Ovary (tissue), 9 donors: ENCODE data around the gene WHRN. TPM values are rescaled to one million over a fixed set of nuclear protein-coding genes. Genes with fewer than 3 reads are reported as not detected.
A peak's percentile ranks its signal among the peaks of the same experiment; 100 is the strongest.

Source experiments
- DNase-seq, 5 donors: peaks; one replicate each; pipeline ENCODE4 v3.0.0-alpha.2; 2019 to 2020
- H3K27ac ChIP-seq, 2 donors: fragments of 200-600 bp; one replicate each; pipeline versions ENCODE4 v1.5.1 to v1.8.0; 2019 to 2022
- H3K27me3 ChIP-seq: fragments of 200-600 bp; one replicate; pipeline ENCODE4 v1.8.0; 2022
- H3K36me3 ChIP-seq: fragments of 200-600 bp; sonication (generic); one replicate; pipeline ENCODE4 v1.5.1; 2019
- H3K4me1 ChIP-seq: one replicate; pipeline ENCODE4 v1.8.1; 2013; ENCODE audit warnings: mild to moderate bottlenecking, moderate library complexity; ENCODE audit not compliant: insufficient read depth
- H3K4me3 ChIP-seq: fragments of 200-600 bp; sonication (generic); one replicate; pipeline ENCODE4 v1.5.1; 2017
- H3K9me3 ChIP-seq, 2 donors: fragments of 200-600 bp in 1 of 2; sonication (generic) in 1 of 2; one replicate each; pipeline versions ENCODE4 v1.5.1 to v1.8.1; 2013 to 2019; ENCODE audit warnings: mild to moderate bottlenecking in 1 of 2, moderate library complexity in 1 of 2
- CTCF ChIP-seq, 3 donors: fragments of 450-650 bp in 2 of 3; fragments of 200-600 bp in 1 of 3; IDR thresholded peaks; one replicate each; pipeline versions ENCODE4 v1.5.1 to v1.8.0; 2016 to 2022; ENCODE audit warnings: antibody characterized with exemption in 3 of 3, mild to moderate bottlenecking in 1 of 3
- EP300 ChIP-seq: sonication (generic); formaldehyde crosslinking; IDR thresholded peaks from one replicate; pipeline ENCODE4 v1.6.1; 2017; ENCODE audit warnings: antibody characterized with exemption
- POLR2A ChIP-seq: fragments of 450-650 bp; IDR thresholded peaks from one replicate; pipeline ENCODE4 v1.6.1; 2017; ENCODE audit warnings: antibody characterized with exemption, mild to moderate bottlenecking, moderate library complexity
- WGBS, 3 donors: extraction: QIAGEN DNeasy Blood & Tissue Kit in 1 of 3; methylation state at CpG; one replicate each; pipeline versions ENCODE4 v1.1.5 to v1.1.7; 2013 to 2017; 5-methylcytosine and 5-hydroxymethylcytosine counted together
- intact Hi-C, 4 donors: fragments of 100-400 bp; cut with DNase I; formaldehyde crosslinking; loops; one replicate each; pipeline versions ENCODE4 v1.11.0 to v1.15.1; 2022 to 2023
- polyA plus RNA-seq, 2 donors: library from polyadenylated mRNA; stranded (reverse); fragments of 200-250 nt in 1 of 2; fragments of 350-450 nt in 1 of 2; fragmentation: Illumina TruSeq in 1 of 2; extraction: RNeasy Lipid Tissue Mini Kit (QIAGEN cat#74804) in 1 of 2; gene quantifications; one replicate each; pipeline ENCODE4 v1.2.3, GENCODE V29; 2013 to 2014
- total RNA-seq, 7 donors: library from RNA; depleted of rRNA in 2 of 7; stranded (reverse); fragments of >200 nt in 2 of 7; fragmentation: NEBNext Ultra II Directional in 3 of 7; extraction: Animal tissue kit (Norgen Biotek cat#: 25700) in 3 of 7; gene quantifications; one replicate each; pipeline versions ENCODE4 v1.1.0 to v1.2.4, GENCODE V29; 2016 to 2023
- donor health status: DM: no; HTN: no; CAD: no; lungs with moderate emphysema.
- donor health status: DM: no; HTN: no; CAD: no.
- donor health status: Bipolar disorder and iron deficiency.
- donor health status: DM: yes; HTN: yes; CAD: no.
- donor health status: DM: no; HTN: no; CAD: no.
- donor health status: DM: yes; HTN: yes; CAD: no.

WHRN gene
- total and polyA plus RNA-seq, 9 donors: 1.7 to 28.5 (median 20.3) TPM

DNA sequence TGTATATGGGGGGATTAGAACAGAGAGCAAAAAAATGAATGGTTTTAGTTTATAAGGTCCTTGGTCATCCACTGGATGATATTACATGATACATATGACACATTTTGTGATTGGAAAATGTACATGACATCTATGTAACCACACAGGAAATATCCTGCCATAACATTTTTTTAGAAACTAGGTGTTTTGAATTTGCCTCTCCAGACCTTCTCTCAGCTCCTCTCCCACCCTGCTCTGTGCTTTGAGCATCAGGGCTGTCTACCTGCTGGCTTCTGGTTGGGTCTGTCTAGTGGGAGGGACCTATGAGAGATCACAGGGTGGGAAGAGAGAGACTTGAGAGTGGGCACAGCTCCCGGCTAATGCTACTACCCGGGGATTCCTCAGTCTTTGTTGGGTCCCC lies 141.8 kb downstream of the WHRN start:
- Histone ChIP-seq H3K9me3 (no peaks in the 10 kb centered on the region), H3K4me3 (no peak overlapping the region), H3K27me3 (no peaks in the 10 kb centered on the region), H3K36me3 (no peaks in the 10 kb centered on the region), H3K27ac (no peak overlapping the region), H3K4me1 (no peaks in the 10 kb centered on the region)
- TF ChIP-seq EP300: no peak
- no peak for TF ChIP-seq CTCF (IDR thresholded peaks at IDR 0.05)
- no peak for TF ChIP-seq POLR2A
- WGBS, 3 donors: 42 to 64% (median 47%) methylated on average over 2 of the region's 2 CpGs
- no peak for DNase-seq
- intact Hi-C loops: no loop called here

GRCh38 chr9:114362394-114362793 lies 142.9 kb downstream of the WHRN start:
- 80 to 87% (median 84%) methylated on average over 12 of the region's 12 CpGs for WGBS, 3 donors
- Histone ChIP-seq H3K4me1 (no peaks in the 10 kb centered on the region), H3K4me3 (no peak overlapping the region), H3K27ac (no peak overlapping the region), H3K9me3 (no peaks in the 10 kb centered on the region), H3K36me3 (no peaks in the 10 kb centered on the region), H3K27me3 (no peaks in the 10 kb centered on the region)
- TF ChIP-seq EP300 (no peak), CTCF (IDR thresholded peaks at IDR 0.05) (no peak), POLR2A (no peak)
- intact Hi-C loops: no loop called here
- DNase-seq: no peak

GRCh38 chr9:114361542-114361941 lies 143.7 kb downstream of the WHRN start:
- Histone ChIP-seq H3K9me3 (no peaks in the 10 kb centered on the region), H3K27ac (no peak overlapping the region), H3K4me1 (no peaks in the 10 kb centered on the region), H3K36me3 (no peaks in the 10 kb centered on the region), H3K4me3 (no peak overlapping the region), H3K27me3 (no peaks in the 10 kb centered on the region)
- intact Hi-C loops: no loop called here
- no peak for DNase-seq
- WGBS, 3 donors: 84 to 91% (median 91%) methylated on average over 7 of the region's 7 CpGs
- TF ChIP-seq EP300: no peak
- no peak for TF ChIP-seq CTCF (IDR thresholded peaks at IDR 0.05)
- no peak for TF ChIP-seq POLR2A

DNA sequence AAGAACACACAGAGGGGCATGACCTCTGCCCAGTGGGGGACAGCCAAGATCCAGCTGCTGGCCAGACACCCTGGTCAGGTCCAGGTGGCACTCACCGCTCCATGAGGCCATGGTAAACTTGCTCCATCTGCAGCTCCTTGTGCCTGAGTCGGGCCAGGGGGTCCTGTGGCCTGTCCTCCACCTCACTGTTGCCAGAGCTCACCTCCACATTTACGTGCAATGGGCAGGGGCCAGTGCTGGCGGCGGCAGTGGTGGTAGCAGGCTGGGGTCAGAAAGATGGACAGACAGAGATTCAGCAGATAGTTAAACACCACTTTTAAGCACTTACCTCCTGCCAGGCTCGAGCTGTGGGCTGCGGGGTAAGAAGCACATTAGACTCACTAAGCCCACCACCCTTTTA lies 145.5 kb downstream of the WHRN start:
- Histone ChIP-seq H3K9me3 (no peaks in the 10 kb centered on the region), H3K27ac (no peak overlapping the region), H3K36me3 (no peaks in the 10 kb centered on the region), H3K4me3 (no peak overlapping the region), H3K4me1 (no peaks in the 10 kb centered on the region), H3K27me3 (no peaks in the 10 kb centered on the region)
- WGBS, 3 donors: 92 to 99% (median 95%) methylated on average over 7 of the region's 7 CpGs
- no peak for DNase-seq
- intact Hi-C loops: no loop called here
- TF ChIP-seq EP300 (no peak), CTCF (IDR thresholded peaks at IDR 0.05) (no peak), POLR2A (no peak)

- no peak overlapping the region for H3K4me3 ChIP-seq
These were observed 147.4 kb downstream of the WHRN start for GRCh38 chr9:114357911-114358328.

More at GRCh38 chr9:114357911-114358328, 147.4 kb downstream of the WHRN start:
- DNase-seq: peak in 1 of 5 donors; percentile 10
- Histone ChIP-seq H3K9me3 (no peaks in the 10 kb centered on the region), H3K27me3 (no peaks in the 10 kb centered on the region), H3K36me3 (no peaks in the 10 kb centered on the region), H3K4me1 (no peaks in the 10 kb centered on the region), H3K27ac (no peak overlapping the region)
- TF ChIP-seq EP300 (no peak), CTCF (IDR thresholded peaks at IDR 0.05) (no peak), POLR2A (no peak)
- intact Hi-C loops: no loop called here
- WGBS, 3 donors: 94 to 95% (median 94%) methylated on average over 9 of the region's 9 CpGs
